HAP-1 (cell line): Measurements from ENCODE around the gene ANKRD13A.

Experiments
- DNase-seq, 2 experiments: peaks; one replicate each; pipeline ENCODE4 v3.0.0-alpha.2; 2016 to 2020; ENCODE audit warnings: low spot score in 2 of 2
- H3K27me3 ChIP-seq: fragments of 250-450 bp; sonication (Bioruptor Pico); 2 replicates; pipeline ENCODE4 v1.5.1; 2020; ENCODE audit warnings: low read depth, mild to moderate bottlenecking, moderate library complexity
- H3K36me3 ChIP-seq: fragments of 250-450 bp; sonication (Bioruptor Pico); replicated peaks from 2 replicates; pipeline ENCODE4 v1.5.1; 2020; ENCODE audit warnings: mild to moderate bottlenecking
- H3K4me1 ChIP-seq: fragments of 250-450 bp; sonication (Bioruptor Pico); 2 replicates; pipeline ENCODE4 v1.5.1; 2020; ENCODE audit warnings: mild to moderate bottlenecking
- H3K4me3 ChIP-seq: fragments of 250-450 bp; sonication (Bioruptor Pico); 2 replicates; pipeline ENCODE4 v1.5.1; 2020; ENCODE audit warnings: mild to moderate bottlenecking, moderate library complexity
- H3K9me3 ChIP-seq: fragments of 250-450 bp; sonication (Bioruptor Pico); 2 replicates; pipeline ENCODE4 v1.5.1; 2020; ENCODE audit warnings: mild to moderate bottlenecking, moderate library complexity
- in situ Hi-C: fragments of 300-500 bp; cut with MboI; formaldehyde crosslinking; loops from 3 replicates; pipeline ENCODE4 v1.14.3; 2020; ENCODE audit warnings: low sequenced_read_pairs, inconsistent platforms, mixed read lengths

Gene ANKRD13A

DNA sequence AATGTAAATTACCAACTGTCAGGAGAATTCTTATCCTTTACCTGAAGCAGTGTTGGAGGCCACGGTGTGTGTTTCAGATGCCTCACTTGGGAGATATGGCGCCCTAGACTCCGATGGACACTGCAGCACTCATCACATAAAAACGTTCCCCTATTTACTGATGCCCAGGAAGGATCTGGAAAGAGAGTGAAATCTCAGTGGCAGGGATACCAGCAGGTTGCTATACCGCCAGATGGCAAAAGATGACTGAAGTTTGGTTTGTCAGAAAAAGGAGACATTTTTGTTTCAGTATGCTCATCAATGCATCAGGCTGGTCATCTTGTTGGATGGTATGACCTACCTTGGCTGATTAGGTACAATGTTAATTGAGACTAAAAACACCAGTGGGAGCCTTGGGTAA is 7.6 kb upstream of the ANKRD13A start:
- Histone ChIP-seq H3K9me3 (no peaks in the 10 kb centered on the region), H3K36me3 (peaks cover 19% of the 10 kb centered on the region), H3K27me3 (no peaks in the 10 kb centered on the region), H3K4me3 (no peak overlapping the region), H3K4me1 (peaks cover 30% of the 10 kb centered on the region)
- in situ Hi-C loops, result no loop called here
- DNase-seq, result no peak

DNA sequence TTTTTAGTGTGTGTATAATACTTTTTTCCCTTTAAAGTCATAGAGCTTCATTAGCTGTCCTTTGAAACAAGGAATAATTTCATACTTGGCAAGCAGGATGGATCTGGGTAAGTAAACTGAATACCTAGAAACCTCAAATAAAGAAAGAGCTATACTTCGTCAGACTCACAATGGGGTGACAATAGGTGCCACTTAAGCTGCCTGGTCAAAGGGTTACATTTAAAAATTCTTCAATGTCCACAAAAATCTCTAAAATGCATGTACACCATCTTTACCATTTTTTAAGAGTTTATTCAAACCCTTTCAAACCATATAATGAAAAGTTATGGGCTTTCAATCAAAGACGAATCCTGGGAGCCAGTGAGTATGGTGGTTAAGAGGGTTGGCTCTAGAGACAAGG is 6.1 kb upstream of the ANKRD13A start:
- H3K27me3 ChIP-seq, result no peaks in the 10 kb centered on the region
- in situ Hi-C loops, result no loop called here
- H3K9me3 ChIP-seq, result no peaks in the 10 kb centered on the region
- peaks cover 8% of the 10 kb centered on the region for H3K36me3 ChIP-seq
- peaks cover 33% of the 10 kb centered on the region for H3K4me1 ChIP-seq
- no peak overlapping the region for H3K4me3 ChIP-seq
- DNase-seq, result no peak

DNA sequence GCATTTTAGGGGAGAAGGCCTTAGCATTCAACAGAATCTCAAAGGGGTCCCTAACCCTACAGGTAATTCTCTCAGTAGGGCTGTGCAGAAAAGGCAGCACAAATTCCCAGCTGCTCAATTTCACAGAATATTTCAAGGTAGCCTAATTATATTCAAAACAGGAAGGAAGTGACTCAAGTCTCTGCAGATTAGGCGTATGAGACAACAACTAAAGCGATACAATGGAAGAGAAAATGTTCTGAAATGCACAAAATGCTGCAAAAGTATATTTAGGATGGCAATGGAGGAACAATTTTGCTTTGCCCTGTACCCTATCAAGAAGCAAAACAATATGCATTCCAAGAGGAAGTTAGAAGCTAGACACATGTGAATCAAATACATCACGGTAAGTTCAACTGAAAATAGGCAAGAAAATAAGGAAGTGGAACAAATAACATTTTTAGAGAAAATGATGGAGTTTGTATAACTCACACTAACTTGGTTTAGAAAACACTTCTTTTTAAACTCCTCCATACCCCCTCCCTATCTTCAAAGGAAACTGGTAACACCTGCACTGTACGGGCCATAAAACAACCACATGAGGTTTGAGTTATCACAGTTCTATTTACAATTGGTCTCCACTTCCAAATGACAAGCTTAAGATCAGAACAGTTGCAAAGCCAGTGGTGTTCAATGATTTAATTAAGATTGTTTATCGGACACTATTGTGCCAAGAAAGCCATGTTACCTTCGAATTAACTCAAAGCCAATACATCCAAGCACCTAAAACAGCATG is 4.6 kb upstream of the ANKRD13A start:
- Histone ChIP-seq H3K4me3 (peak overlapping the region; percentile 93), H3K36me3 (peaks cover 5% of the 10 kb centered on the region), H3K4me1 (peaks cover 32% of the 10 kb centered on the region), H3K9me3 (no peaks in the 10 kb centered on the region), H3K27me3 (no peaks in the 10 kb centered on the region)
- in situ Hi-C loops, result no loop called here
- DNase-seq, result no peak

DNA sequence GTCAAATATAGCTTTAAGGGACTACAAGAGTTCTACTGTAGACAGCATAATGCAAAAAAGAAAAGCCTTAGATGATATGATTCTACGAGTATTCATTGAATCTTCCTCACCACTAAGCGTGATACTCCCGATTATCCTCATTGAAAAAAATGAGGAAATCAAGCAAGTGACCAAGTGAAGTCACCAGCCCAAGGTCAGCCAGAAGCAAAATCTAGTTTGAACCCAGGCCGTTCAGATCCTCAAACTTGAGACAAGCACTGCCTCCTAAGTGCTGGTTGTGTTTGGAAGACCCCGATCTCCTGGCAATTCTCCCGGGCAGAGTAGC is 3.9 kb upstream of the ANKRD13A start:
- H3K4me3 ChIP-seq, result peak overlapping the region; percentile 93
- H3K36me3 ChIP-seq, result peaks cover 5% of the 10 kb centered on the region
- H3K4me1 ChIP-seq, result peaks cover 27% of the 10 kb centered on the region
- no peaks in the 10 kb centered on the region for H3K9me3 ChIP-seq
- DNase-seq, result no peak
- in situ Hi-C loops, result no loop called here
- H3K27me3 ChIP-seq, result no peaks in the 10 kb centered on the region

DNA sequence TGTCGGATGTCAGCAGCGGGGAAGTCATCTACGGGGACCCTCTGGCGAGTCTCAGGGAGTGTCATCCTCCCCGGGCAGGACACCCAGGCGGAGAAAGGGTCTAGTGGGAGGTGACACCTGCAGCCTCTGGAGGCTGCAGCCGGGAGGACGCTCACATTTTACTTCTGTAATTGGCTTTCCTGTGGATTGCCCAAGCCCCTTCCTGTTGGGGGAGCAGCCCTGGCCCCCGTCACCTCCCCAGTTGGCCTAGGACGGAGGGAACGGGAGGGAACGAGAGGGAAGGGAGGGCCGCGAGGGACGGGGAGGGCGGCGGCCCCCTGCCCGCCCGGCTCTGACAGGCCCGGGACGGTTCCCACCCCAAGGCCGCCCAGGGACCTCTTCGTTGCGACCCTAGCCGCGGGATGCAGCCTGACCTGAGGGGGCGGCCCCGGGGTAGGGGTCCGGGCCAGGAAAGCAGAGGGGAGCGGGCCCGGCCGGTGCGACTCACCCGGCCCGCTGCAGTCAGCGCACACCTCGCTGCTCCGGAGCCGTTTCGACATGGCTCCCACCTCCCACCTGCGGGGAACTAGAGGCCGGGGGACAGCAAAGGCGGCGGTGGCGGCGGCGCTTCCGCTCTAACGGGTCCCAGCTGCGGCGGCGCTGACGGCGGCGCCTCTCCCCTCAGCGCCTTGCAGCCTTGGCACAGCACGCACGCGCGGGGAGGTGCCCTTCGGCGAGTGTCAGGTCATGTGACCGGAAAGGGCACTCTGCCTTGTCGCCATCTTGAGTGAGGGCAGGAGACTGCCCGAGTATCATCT is 3.3 kb upstream of the ANKRD13A start, which contains the start of gene GIT2:
GIT2 (minus strand) TSS at position 683 of the 797 bp plus-strand sequence; CDS start at position 539, 144 bp downstream.
- Histone ChIP-seq H3K4me3 (peak within 1 kb of the TSS; percentile 93), H3K4me1 (peaks cover 27% of the 10 kb centered on the region), H3K36me3 (no peaks in the 10 kb centered on the region; the same call in 1 of the 2 replicates), H3K9me3 (no peaks in the 10 kb centered on the region), H3K27me3 (no peaks in the 10 kb centered on the region)
- peak; percentile 91 to 94 for DNase-seq
- in situ Hi-C loops, result no loop called here

DNA sequence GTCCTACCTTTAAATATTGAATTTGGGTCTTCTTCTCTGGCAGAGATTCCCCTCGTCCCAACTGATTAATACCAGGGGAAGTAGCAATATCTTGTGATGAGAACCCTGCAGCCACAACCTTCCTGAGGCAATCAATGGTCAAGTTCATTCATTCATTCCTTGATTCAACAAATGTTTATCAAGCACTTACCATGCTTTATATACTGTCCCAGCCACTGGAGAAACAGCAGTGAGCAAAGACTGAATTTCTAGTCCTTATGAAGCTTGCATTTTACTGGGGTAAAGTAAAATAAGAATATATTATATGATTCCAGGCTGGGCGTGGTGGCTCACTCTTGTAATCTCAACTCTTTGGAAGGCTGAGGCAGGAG is 2.8 kb upstream of the ANKRD13A start:
- no peak for DNase-seq
- in situ Hi-C loops, result no loop called here
- no peaks in the 10 kb centered on the region for H3K9me3 ChIP-seq
- H3K27me3 ChIP-seq, result no peaks in the 10 kb centered on the region
- H3K36me3 ChIP-seq, result no peaks in the 10 kb centered on the region; the same call in 1 of the 2 replicates
- peak overlapping the region; percentile 93 for H3K4me3 ChIP-seq
- peaks cover 27% of the 10 kb centered on the region for H3K4me1 ChIP-seq

DNA sequence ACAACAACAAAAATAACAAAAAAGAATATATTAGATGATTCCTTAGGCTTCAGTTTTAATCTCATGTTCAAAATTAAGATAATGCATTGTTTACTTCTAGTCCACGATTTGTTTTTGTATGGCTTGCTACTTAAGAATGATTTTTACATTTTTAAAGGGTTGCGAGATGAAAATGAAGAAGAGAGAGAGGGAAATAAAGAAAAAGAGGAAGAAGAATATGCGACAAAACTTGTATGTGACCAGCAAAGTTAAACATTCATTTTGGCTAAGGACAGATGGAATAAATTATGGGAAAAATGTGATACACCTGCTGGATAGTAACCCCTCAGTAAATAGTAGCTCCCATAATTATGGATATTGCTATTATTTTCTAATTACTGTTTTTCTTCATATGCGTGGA is 1.8 kb upstream of the ANKRD13A start:
- no peaks in the 10 kb centered on the region for H3K27me3 ChIP-seq
- H3K9me3 ChIP-seq, result no peaks in the 10 kb centered on the region
- in situ Hi-C loops, result no loop called here
- DNase-seq, result no peak
- H3K36me3 ChIP-seq, result no peaks in the 10 kb centered on the region; the same call in 1 of the 2 replicates
- no peak overlapping the region for H3K4me3 ChIP-seq
- H3K4me1 ChIP-seq, result peaks cover 27% of the 10 kb centered on the region

DNA sequence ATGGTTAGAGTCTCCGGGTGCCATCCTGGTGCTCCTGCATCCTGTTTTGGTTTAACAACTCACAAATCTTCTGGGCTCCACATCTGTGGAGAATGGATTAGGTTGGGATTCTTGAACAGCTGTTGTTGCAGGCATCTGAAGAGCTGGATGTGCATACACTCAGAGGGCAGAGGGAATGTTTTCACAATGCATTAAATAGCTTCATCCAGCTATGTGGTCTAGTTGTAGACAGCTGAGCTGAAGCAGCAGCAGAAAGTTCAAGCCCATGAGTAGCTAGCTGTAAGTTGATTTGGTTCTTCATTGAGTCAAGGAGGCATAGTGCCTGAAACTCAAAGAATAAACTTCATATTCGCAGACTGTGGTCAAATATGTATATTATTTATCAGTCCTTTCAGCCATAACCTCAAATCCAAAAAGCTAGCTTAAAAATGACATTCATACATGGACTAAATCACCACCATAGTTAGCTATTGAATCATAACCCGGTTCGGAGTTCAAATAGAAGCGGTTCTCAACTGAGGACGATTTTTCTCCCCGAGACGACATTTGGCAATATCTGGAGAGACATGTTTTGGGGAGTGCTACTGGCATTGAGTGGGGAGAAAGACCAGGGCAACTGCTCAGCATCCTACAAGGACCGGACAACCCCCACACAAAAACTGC is 858 bp upstream of the ANKRD13A start:
- H3K4me1 ChIP-seq, result peaks cover 27% of the 10 kb centered on the region
- DNase-seq, result no peak
- H3K36me3 ChIP-seq, result peaks cover 8% of the 10 kb centered on the region
- H3K27me3 ChIP-seq, result no peaks in the 10 kb centered on the region
- H3K9me3 ChIP-seq, result no peaks in the 10 kb centered on the region
- in situ Hi-C loops, result no loop called here
- H3K4me3 ChIP-seq, result peak overlapping the region; percentile 63

DNA sequence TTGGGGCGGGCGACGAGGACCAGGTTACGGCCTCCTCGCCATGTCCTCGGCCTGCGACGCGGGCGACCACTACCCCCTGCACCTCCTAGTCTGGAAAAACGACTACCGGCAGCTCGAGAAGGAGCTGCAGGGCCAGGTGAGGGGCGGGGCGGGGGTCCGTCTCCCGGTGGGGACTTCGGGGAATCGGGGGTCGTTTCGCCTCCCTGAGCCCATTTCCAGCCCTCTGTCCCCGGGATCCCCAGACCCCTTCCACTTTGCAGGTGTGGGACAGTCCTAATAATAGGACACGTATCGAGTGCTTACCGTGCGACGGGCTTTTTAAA is 380 bp downstream of the ANKRD13A start:
- H3K4me1 ChIP-seq, result peaks cover 21% of the 10 kb centered on the region

DNA sequence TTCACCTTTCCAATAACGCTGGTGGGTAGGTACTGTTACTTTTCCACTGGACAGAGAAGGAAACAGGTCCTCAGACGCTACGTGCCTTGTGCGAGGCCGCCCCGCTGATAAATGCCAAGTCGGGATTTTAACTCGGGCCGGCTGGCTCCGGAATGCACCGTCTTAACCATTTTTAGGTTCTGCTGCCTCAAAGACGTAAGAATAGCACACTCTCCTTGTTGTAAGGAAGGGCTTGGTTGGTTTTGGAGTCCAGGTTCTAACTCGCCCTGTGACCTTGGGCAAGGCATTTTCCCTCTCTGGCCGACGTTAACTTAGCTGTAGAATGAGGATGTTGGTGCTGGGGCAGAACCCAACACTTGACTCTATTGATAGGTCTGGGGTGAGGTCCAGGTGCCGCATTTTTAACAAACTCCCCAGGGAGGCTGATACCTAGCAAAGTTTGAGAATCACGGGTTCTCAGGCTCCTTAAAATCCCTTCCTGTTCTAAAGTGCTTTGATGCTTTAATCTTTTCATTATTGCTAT is 814 bp downstream of the ANKRD13A start:
- Histone ChIP-seq H3K27me3 (no peaks in the 10 kb centered on the region), H3K9me3 (no peaks in the 10 kb centered on the region), H3K36me3 (peaks cover 9% of the 10 kb centered on the region), H3K4me1 (peaks cover 16% of the 10 kb centered on the region), H3K4me3 (peak overlapping the region; percentile 63)
- in situ Hi-C loops, result no loop called here
- DNase-seq, result peak; percentile 16 to 36

More for the DNA sequence above, 380 bp downstream of the ANKRD13A start:
- no peak for DNase-seq
- Histone ChIP-seq H3K4me3 (peak overlapping the region; percentile 63), H3K9me3 (no peaks in the 10 kb centered on the region), H3K27me3 (no peaks in the 10 kb centered on the region), H3K36me3 (peaks cover 9% of the 10 kb centered on the region)
- in situ Hi-C loops, result no loop called here

DNA sequence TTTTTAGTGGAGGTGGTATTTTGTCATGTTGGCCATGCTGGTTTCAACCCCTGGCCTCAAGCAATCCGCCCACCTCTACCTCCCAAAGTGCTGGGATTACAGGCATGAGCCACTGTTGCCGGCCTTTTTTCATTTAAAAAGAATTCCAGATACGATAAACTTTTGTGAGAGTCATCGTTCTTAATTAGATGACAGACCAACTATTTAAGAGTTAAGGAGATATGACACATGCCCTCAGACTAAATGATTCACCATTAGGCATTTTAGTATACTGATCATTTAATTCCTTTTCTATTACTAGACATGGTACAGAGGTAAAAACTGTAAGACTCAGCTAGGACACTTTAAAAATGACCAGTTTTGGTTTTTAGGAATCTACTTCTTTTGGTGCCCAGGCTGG is 2.4 kb downstream of the ANKRD13A start:
- Histone ChIP-seq H3K9me3 (no peaks in the 10 kb centered on the region), H3K27me3 (no peaks in the 10 kb centered on the region), H3K4me3 (no peak overlapping the region), H3K4me1 (peaks cover 11% of the 10 kb centered on the region), H3K36me3 (peaks cover 9% of the 10 kb centered on the region; the same call in 1 of the 2 replicates)
- DNase-seq, result no peak
- in situ Hi-C loops, result no loop called here

DNA sequence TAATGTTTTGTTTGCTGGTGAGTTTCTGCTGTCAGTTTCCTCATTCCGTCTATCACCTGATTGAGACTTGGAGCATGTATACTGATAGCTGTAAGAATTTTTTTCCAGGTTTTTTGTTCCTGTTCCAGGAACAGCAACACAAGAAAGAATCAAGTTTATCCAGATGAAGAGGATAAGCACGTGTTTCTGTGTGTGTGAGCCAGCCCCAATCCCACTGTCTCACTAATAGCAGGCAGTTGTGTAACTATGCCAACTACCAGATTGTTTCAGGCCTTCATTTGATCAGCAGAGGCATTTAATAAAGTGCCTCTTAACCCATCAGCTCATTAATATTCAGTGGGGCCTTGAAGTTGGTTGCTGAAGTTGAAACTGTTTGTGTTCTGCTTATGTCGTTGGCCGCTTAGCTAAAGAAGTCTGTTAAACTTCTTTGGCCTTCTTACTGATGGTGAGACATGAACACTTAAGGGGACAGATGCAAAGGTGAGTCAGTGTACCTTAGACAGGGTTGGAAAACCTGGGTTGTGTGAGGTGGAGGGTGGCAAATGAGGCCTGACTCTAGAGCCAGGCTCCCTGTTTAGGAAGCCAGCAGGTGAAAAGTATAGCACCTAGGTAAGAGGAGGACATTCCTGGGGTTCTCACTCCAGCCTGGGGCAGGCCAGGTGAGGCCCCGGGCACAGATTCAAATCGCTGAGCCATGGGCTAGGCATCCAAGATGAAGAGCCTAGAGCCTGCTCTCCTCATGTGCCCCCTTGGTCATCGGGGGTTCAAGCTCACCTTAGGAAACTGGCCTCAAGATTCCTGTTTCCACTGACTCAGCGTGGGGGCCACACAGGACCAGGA is 3.7 kb downstream of the ANKRD13A start:
- Histone ChIP-seq H3K9me3 (no peaks in the 10 kb centered on the region), H3K4me1 (peaks cover 9% of the 10 kb centered on the region), H3K27me3 (no peaks in the 10 kb centered on the region), H3K4me3 (no peak overlapping the region), H3K36me3 (peaks cover 9% of the 10 kb centered on the region; the same call in 1 of the 2 replicates)
- in situ Hi-C loops, result no loop called here
- DNase-seq, result no peak

DNA sequence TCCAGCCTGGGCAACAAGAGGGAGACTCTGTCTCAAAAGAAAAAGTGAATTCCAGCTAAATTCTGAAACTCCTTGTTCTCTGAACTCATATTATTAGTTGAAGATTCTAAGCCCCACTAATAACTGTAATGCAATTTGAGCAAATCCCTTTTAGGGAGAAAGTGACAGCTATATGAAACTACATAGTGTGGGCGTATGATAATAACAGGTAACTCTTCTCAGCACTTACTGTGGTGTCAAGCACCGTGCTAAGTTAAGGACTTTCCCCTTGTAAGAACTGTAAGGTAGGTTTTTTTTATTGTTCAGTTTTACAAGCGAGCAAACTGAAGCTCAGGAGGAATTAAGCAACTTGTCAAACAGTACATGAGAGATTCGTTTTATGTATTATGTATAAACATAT is 5.4 kb downstream of the ANKRD13A start:
- Histone ChIP-seq H3K4me1 (peaks cover 3% of the 10 kb centered on the region; the same call in 1 of the 2 replicates), H3K36me3 (peaks cover 9% of the 10 kb centered on the region; the same call in 1 of the 2 replicates), H3K4me3 (no peak overlapping the region), H3K9me3 (no peaks in the 10 kb centered on the region), H3K27me3 (no peaks in the 10 kb centered on the region)
- DNase-seq, result no peak
- in situ Hi-C loops, result no loop called here
